HepG2 (cell line): ENCODE results near the gene NUDT22. TPM values are rescaled to one million over a fixed set of nuclear protein-coding genes. Genes with fewer than 3 reads are reported as not detected.

Experiments
- DNMT1 ChIP-seq: sonication (generic); formaldehyde crosslinking; IDR thresholded peaks from 2 replicates; pipeline ENCODE4 v1.5.1; 2020; ENCODE audit warnings: mild to moderate bottlenecking, missing genetic modification reagents
- ELF1 ChIP-seq: sonication (generic); formaldehyde crosslinking; IDR thresholded peaks from 2 replicates; pipeline ENCODE4 v1.4.0; 2020; ENCODE audit warnings: missing genetic modification reagents
- ISX ChIP-seq: sonication (generic); formaldehyde crosslinking; conservative IDR thresholded peaks from 2 replicates; pipeline ENCODE4 v1.5.0; 2020; ENCODE audit warnings: missing genetic modification reagents
- MXD4 ChIP-seq: IDR thresholded peaks from 2 replicates; pipeline ENCODE4 v1.6.1; 2016; ENCODE audit warnings: mild to moderate bottlenecking, missing biosample characterization, missing genetic modification reagents
- NFYB ChIP-seq: sonication (generic); formaldehyde crosslinking; IDR thresholded peaks from 2 replicates; pipeline ENCODE4 v1.4.0; 2020; ENCODE audit warnings: missing genetic modification reagents
- SIN3B ChIP-seq: fragments of 150-350 bp; IDR thresholded peaks from 2 replicates; pipeline ENCODE4 v1.6.1; 2014; ENCODE audit warnings: low read length
- SMYD3 ChIP-seq: sonication (generic); formaldehyde crosslinking; IDR thresholded peaks from 2 replicates; pipeline ENCODE4 v1.8.1; 2023; ENCODE audit warnings: mild to moderate bottlenecking, missing genetic modification reagents
- TOE1 ChIP-seq: sonication (generic); formaldehyde crosslinking; IDR thresholded peaks from 2 replicates; pipeline ENCODE4 v1.4.0; 2020; ENCODE audit warnings: mild to moderate bottlenecking, missing genetic modification reagents
- ZFAT ChIP-seq: sonication (generic); formaldehyde crosslinking; conservative IDR thresholded peaks from 2 replicates; pipeline ENCODE4 v1.8.1; 2023; ENCODE audit warnings: missing genetic modification reagents, inconsistent platforms
- ZFP1 ChIP-seq: IDR thresholded peaks from 2 replicates; pipeline ENCODE4 v1.6.1; 2016
- ZMAT3 ChIP-seq: sonication (generic); formaldehyde crosslinking; conservative IDR thresholded peaks from 2 replicates; pipeline ENCODE4 v1.7.0; 2021; ENCODE audit warnings: missing genetic modification reagents
- ZNF44 ChIP-seq: sonication (generic); formaldehyde crosslinking; IDR thresholded peaks from 2 replicates; pipeline ENCODE4 v1.5.1; 2020; ENCODE audit warnings: mild to moderate bottlenecking, missing genetic modification reagents
- ZNF441 ChIP-seq: sonication (generic); formaldehyde crosslinking; IDR thresholded peaks from 2 replicates; pipeline ENCODE4 v1.7.0; 2021; ENCODE audit warnings: missing genetic modification reagents, borderline replicate concordance
- ZNF737 ChIP-seq: sonication (generic); formaldehyde crosslinking; IDR thresholded peaks from 2 replicates; pipeline ENCODE4 v1.5.0; 2020; ENCODE audit warnings: missing genetic modification reagents, mild to moderate bottlenecking, borderline replicate concordance
- ZNF850 ChIP-seq: sonication (generic); formaldehyde crosslinking; conservative IDR thresholded peaks from 2 replicates; pipeline ENCODE4 v1.9.0; 2021; ENCODE audit warnings: mild to moderate bottlenecking, missing genetic modification reagents
- polyA plus RNA-seq, 8 experiments: library from polyadenylated mRNA; depleted of rRNA in 3 of 8; stranded (reverse) in 7 of 8; unstranded in 1 of 8; fragments of >200 nt; fragmentation: Illumina TruSeq in 4 of 8; extraction: Trizol in 4 of 8; gene quantifications; 2 replicates each; pipeline versions ENCODE4 v1.2.1 to v1.2.3, GENCODE V29; 2011 to 2016; ENCODE audit warnings: low read depth in 4 of 8, missing spikeins in 1 of 8, mixed read lengths in 1 of 8; ENCODE audit not compliant: insufficient read depth in 1 of 8
- total RNA-seq, 5 experiments: library from RNA; depleted of rRNA; stranded (reverse); fragments of >200 nt; fragmentation: Illumina TruSeq; extraction: Trizol; gene quantifications; 2 replicates each; pipeline ENCODE4 v1.2.3, GENCODE V29; 2016; ENCODE audit warnings: low read depth in 1 of 5
- TF ChIP-seq, protein P1 (sequence below): sonication (generic); formaldehyde crosslinking; IDR thresholded peaks from 2 replicates; pipeline ENCODE4 v1.5.0; 2020; ENCODE audit warnings: mild to moderate bottlenecking, missing genetic modification reagents
- TF ChIP-seq, protein P2 (sequence below): sonication (generic); formaldehyde crosslinking; IDR thresholded peaks from 2 replicates; pipeline ENCODE4 v1.8.0; 2023; ENCODE audit warnings: mild to moderate bottlenecking, missing genetic modification reagents
- TF ChIP-seq, protein P3 (sequence below): sonication (generic); formaldehyde crosslinking; IDR thresholded peaks from 2 replicates; pipeline ENCODE4 v1.4.0; 2020; ENCODE audit warnings: missing genetic modification reagents
- TF ChIP-seq, protein P4 (sequence below): sonication (generic); formaldehyde crosslinking; IDR thresholded peaks from 2 replicates; pipeline ENCODE4 v1.4.0; 2020; ENCODE audit warnings: missing genetic modification reagents, borderline replicate concordance

The NUDT22 gene
- total and polyA plus RNA-seq, 2 of the 13 experiments (the other 11 are each of a cell fraction or from before 2014, with no cell fraction given), result 33.5 to 39.8 TPM

DNA sequence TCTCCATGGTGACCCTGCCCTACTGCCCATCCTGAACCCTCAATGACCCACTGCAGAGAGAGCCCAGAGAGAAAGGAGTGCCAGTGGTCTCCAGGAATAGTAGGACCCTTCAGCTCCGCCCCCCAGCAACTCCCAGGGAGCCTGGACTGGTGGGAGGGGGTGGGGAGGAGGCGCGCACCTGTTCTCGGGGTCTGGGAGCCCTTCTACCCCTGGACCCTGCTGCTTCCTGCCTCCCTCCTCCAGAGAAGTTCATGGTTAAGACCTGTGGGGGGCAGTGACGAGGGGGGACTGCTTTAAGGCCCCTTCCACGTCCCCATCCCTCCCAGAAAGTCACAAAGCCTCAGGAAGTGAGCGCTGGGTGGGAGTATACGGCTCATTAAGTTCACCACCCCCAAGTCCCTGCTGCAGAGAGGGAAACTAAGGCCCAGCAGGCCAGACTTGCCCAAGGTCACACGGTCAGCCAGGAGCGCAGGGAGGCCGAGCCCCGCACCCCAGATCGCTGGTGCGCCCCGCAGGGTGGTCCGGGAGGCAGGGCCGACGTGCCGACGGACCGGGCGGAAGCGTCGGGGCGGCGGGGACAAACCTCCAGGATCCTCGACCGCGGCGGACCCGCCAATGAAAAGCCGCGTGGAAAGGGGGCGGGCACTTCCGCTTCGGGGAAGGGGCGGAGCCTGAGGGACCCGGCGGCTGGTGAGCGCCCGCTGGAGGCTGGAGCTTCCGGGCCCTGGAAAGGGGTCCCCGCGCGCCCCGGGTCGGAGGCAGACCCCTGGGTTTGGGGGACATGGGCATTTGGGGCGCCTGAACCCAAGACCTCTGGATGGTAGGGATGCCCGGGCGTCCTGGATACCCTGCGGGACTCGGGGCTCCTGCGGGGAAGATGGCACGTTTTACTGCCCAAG is at the start of gene NUDT22, which contains the start of gene TRPT1 (continued):
- TF ChIP-seq, protein P1, sequence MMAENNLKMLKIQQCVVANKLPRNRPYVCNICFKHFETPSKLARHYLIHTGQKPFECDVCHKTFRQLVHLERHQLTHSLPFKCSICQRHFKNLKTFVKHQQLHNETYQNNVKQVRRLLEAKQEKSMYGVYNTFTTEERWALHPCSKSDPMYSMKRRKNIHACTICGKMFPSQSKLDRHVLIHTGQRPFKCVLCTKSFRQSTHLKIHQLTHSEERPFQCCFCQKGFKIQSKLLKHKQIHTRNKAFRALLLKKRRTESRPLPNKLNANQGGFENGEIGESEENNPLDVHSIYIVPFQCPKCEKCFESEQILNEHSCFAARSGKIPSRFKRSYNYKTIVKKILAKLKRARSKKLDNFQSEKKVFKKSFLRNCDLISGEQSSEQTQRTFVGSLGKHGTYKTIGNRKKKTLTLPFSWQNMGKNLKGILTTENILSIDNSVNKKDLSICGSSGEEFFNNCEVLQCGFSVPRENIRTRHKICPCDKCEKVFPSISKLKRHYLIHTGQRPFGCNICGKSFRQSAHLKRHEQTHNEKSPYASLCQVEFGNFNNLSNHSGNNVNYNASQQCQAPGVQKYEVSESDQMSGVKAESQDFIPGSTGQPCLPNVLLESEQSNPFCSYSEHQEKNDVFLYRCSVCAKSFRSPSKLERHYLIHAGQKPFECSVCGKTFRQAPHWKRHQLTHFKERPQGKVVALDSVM (CRISPR knock-in tag), result peak; percentile 57; the same call in 1 of the 2 replicates
- no peak for TF ChIP-seq DNMT1 (CRISPR knock-in tag)
- TF ChIP-seq TOE1 (CRISPR knock-in tag), result no peak
- peak; percentile 92 for TF ChIP-seq ELF1 (CRISPR knock-in tag)
- TF ChIP-seq, protein P2, sequence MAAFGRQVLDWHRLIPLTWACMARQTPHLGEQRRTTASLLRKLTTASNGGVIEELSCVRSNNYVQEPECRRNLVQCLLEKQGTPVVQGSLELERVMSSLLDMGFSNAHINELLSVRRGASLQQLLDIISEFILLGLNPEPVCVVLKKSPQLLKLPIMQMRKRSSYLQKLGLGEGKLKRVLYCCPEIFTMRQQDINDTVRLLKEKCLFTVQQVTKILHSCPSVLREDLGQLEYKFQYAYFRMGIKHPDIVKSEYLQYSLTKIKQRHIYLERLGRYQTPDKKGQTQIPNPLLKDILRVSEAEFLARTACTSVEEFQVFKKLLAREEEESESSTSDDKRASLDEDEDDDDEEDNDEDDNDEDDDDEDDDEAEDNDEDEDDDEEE (CRISPR knock-in tag), result no peak
- TF ChIP-seq, protein P3, sequence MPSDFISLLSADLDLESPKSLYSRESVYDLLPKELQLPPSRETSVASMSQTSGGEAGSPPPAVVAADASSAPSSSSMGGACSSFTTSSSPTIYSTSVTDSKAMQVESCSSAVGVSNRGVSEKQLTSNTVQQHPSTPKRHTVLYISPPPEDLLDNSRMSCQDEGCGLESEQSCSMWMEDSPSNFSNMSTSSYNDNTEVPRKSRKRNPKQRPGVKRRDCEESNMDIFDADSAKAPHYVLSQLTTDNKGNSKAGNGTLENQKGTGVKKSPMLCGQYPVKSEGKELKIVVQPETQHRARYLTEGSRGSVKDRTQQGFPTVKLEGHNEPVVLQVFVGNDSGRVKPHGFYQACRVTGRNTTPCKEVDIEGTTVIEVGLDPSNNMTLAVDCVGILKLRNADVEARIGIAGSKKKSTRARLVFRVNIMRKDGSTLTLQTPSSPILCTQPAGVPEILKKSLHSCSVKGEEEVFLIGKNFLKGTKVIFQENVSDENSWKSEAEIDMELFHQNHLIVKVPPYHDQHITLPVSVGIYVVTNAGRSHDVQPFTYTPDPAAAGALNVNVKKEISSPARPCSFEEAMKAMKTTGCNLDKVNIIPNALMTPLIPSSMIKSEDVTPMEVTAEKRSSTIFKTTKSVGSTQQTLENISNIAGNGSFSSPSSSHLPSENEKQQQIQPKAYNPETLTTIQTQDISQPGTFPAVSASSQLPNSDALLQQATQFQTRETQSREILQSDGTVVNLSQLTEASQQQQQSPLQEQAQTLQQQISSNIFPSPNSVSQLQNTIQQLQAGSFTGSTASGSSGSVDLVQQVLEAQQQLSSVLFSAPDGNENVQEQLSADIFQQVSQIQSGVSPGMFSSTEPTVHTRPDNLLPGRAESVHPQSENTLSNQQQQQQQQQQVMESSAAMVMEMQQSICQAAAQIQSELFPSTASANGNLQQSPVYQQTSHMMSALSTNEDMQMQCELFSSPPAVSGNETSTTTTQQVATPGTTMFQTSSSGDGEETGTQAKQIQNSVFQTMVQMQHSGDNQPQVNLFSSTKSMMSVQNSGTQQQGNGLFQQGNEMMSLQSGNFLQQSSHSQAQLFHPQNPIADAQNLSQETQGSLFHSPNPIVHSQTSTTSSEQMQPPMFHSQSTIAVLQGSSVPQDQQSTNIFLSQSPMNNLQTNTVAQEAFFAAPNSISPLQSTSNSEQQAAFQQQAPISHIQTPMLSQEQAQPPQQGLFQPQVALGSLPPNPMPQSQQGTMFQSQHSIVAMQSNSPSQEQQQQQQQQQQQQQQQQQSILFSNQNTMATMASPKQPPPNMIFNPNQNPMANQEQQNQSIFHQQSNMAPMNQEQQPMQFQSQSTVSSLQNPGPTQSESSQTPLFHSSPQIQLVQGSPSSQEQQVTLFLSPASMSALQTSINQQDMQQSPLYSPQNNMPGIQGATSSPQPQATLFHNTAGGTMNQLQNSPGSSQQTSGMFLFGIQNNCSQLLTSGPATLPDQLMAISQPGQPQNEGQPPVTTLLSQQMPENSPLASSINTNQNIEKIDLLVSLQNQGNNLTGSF (CRISPR knock-in tag), result no peak
- no peak for TF ChIP-seq ZFP1 (CRISPR knock-in tag)
- TF ChIP-seq ZNF737 (CRISPR knock-in tag), result no peak
- TF ChIP-seq ZNF850 (CRISPR knock-in tag), result peak; percentile 95; the same call in 1 of the 2 replicates
- TF ChIP-seq, protein P4, sequence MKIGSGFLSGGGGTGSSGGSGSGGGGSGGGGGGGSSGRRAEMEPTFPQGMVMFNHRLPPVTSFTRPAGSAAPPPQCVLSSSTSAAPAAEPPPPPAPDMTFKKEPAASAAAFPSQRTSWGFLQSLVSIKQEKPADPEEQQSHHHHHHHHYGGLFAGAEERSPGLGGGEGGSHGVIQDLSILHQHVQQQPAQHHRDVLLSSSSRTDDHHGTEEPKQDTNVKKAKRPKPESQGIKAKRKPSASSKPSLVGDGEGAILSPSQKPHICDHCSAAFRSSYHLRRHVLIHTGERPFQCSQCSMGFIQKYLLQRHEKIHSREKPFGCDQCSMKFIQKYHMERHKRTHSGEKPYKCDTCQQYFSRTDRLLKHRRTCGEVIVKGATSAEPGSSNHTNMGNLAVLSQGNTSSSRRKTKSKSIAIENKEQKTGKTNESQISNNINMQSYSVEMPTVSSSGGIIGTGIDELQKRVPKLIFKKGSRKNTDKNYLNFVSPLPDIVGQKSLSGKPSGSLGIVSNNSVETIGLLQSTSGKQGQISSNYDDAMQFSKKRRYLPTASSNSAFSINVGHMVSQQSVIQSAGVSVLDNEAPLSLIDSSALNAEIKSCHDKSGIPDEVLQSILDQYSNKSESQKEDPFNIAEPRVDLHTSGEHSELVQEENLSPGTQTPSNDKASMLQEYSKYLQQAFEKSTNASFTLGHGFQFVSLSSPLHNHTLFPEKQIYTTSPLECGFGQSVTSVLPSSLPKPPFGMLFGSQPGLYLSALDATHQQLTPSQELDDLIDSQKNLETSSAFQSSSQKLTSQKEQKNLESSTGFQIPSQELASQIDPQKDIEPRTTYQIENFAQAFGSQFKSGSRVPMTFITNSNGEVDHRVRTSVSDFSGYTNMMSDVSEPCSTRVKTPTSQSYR (CRISPR knock-in tag), result peak; percentile 47; the same call in 1 of the 2 replicates
- TF ChIP-seq ISX (CRISPR knock-in tag), result 0 out of 2 replicates have a peak, but pooled peaks have one; percentile 78
- no peak for TF ChIP-seq SMYD3 (CRISPR knock-in tag)
- TF ChIP-seq SIN3B, result no peak
- peak; percentile 32; the same call in 1 of the 2 replicates for TF ChIP-seq ZNF441 (CRISPR knock-in tag)
- TF ChIP-seq NFYB, result peak; percentile 84
- TF ChIP-seq MXD4 (CRISPR knock-in tag), result peak; percentile 23; the same call in 1 of the 2 replicates
- TF ChIP-seq ZFAT (CRISPR knock-in tag), result no peak
- peak; percentile 49 for TF ChIP-seq ZMAT3 (CRISPR knock-in tag)
- TF ChIP-seq ZNF44, result no peak; the same call in 1 of the 2 replicates
